Measurements from ENCODE around the gene GNE. TPM values are rescaled to one million over a fixed set of nuclear protein-coding genes. Genes with fewer than 3 reads are reported as not detected.

The GNE gene
- total RNA-seq, 2 donors from 2014 or later: 150 to 190 TPM

DNA sequence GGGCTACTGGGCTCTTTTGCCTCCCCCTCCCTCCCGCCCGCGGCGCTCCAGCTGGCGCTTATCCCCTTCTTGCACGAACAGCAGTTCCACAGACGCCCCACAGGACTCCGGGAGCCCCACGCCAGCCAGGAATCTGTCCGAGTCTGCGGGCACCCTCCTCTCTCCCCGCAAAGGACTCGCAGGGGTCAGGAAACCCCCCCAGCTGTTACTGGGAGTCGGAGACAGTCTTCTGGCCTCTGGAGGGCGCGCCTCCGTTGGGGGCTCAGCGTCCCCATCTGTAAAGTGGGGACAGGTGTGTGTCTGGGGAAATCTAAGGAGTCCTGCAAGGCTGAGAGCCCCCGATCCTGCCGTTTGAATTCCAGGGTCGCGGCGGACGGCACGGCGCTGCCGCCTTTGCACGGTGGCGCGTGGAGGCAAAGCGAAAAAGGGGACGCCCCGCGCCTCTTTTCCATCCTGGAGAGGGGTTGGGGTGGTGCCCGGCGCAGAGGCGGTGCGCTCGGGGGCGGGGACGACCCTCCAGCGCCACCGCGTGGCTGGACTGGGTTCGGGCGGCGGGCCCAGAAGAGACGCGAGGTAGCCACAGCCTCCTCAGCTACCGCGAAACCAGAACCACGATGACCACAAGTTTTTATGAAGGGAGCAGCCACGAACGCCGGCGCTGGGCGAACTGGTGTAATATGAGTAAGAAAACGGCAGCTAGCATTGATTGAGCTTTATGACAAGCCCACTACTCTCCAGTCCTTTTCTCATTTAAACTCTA lies 91.9 kb downstream of the GNE start:
- Histone ChIP-seq H3K27ac (peak overlapping the region; percentile 65), H3K4me3 (peak overlapping the region; percentile 46), H3K9me3 (no peaks in the 10 kb centered on the region), H3K9ac (ENCODE audit: low read depth in 2 of 2, low read length in 2 of 2) (peak overlapping the region in 1 of 2 donors; percentile 67), H3K36me3 (no peaks in the 10 kb centered on the region), H3K27me3 (no peaks in the 10 kb centered on the region), H3K4me1 (peaks cover 3% of the 10 kb centered on the region)
- intact Hi-C loops (cut with DNase I): loop anchor here (2.0 kb wide), 1 partner anchor 64 kb away; no protein-coding TSS in a partner anchor
- TF ChIP-seq, protein P1, sequence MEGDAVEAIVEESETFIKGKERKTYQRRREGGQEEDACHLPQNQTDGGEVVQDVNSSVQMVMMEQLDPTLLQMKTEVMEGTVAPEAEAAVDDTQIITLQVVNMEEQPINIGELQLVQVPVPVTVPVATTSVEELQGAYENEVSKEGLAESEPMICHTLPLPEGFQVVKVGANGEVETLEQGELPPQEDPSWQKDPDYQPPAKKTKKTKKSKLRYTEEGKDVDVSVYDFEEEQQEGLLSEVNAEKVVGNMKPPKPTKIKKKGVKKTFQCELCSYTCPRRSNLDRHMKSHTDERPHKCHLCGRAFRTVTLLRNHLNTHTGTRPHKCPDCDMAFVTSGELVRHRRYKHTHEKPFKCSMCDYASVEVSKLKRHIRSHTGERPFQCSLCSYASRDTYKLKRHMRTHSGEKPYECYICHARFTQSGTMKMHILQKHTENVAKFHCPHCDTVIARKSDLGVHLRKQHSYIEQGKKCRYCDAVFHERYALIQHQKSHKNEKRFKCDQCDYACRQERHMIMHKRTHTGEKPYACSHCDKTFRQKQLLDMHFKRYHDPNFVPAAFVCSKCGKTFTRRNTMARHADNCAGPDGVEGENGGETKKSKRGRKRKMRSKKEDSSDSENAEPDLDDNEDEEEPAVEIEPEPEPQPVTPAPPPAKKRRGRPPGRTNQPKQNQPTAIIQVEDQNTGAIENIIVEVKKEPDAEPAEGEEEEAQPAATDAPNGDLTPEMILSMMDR (IDR thresholded peaks at IDR 0.05): peak; percentile 94
- DNase-seq: peak; percentile 85

DNA sequence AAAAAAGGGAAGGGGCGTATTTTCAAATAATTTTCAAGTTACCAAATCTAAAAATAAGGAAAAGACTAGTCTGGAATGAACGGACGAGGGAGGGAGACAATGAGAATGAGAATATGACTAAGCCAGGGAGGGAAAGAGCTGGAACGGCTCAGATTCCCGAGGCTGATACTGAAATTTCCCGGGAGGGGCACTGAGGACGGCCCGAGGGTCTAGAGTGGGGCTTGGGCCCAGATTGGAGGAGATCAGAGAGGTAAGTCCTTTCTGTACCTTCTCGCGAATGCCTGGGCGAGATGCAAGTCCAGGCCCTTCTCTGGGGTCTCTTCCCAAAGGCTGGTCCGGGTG lies 92.5 kb downstream of the GNE start:
- intact Hi-C loops (cut with DNase I): loop anchor here (2.0 kb wide), 1 partner anchor 63 kb away; no protein-coding TSS in a partner anchor
- H3K4me3 ChIP-seq: peak overlapping the region; percentile 46
- H3K9me3 ChIP-seq: no peaks in the 10 kb centered on the region
- H3K27me3 ChIP-seq: no peaks in the 10 kb centered on the region
- peak overlapping the region; percentile 65 for H3K27ac ChIP-seq
- peak overlapping the region in 1 of 2 donors; percentile 17 for H3K9ac ChIP-seq (ENCODE audit: low read depth in 2 of 2, low read length in 2 of 2)
- H3K4me1 ChIP-seq: peaks cover 3% of the 10 kb centered on the region
- no peaks in the 10 kb centered on the region for H3K36me3 ChIP-seq
- no peak for DNase-seq
- TF ChIP-seq, protein P1 (IDR thresholded peaks at IDR 0.05): no peak

DNA sequence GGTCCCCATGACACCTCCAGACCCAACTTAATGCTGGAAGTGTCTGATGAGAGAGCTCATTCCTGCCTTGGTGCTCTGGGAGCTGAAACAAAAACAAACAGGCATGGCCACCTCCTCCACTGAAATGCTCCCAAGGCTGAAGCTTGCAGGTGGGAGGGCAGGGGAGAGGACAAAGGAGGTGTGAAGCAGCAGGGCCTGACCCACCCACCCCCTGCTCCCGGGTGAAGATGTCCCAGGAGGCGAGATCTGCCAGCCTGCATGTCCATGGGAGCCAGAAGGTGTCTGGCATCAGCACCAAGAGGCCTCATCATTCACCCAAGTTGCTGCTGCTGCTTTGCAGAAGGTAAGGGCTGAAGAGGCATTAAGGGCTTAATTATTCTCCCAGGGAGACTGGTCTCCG lies 93.3 kb downstream of the GNE start:
- H3K27me3 ChIP-seq: no peaks in the 10 kb centered on the region
- H3K9me3 ChIP-seq: no peaks in the 10 kb centered on the region
- no peak overlapping the region for H3K9ac ChIP-seq (ENCODE audit: low read depth in 2 of 2, low read length in 2 of 2)
- H3K4me3 ChIP-seq: no peak overlapping the region
- no peak for DNase-seq
- H3K4me1 ChIP-seq: peaks cover 3% of the 10 kb centered on the region
- H3K27ac ChIP-seq: no peak overlapping the region
- TF ChIP-seq, protein P1 (IDR thresholded peaks at IDR 0.05): no peak
- H3K36me3 ChIP-seq: no peaks in the 10 kb centered on the region
- intact Hi-C loops (cut with DNase I): no loop called here

Other genes with a start within 250 kb of the GNE start
- gene RECK, start 221.5 kb downstream of the GNE start, total RNA-seq: 1 to 10 TPM; 1.6 to 4.5 TPM
- gene GLIPR2, start 121.7 kb downstream of the GNE start, total RNA-seq: 10 to 100 TPM; 33.1 to 44.9 TPM
- gene CCIN, start 89.1 kb downstream of the GNE start, total RNA-seq: under 1 TPM in 1 of 2 donors, not detected in 1; 0.32 TPM
- gene CLTA, start 67.5 kb downstream of the GNE start, total RNA-seq: 100 to 1,000 TPM; 210 to 312 TPM
- 10 to 100 TPM; 28.9 to 39.2 TPM for gene RNF38, start 141.8 kb upstream of the GNE start, total RNA-seq

Data from colonic mucosa (tissue), 4 donors.